HG03378 (cell line): ENCODE measurements around the gene SERPINB4.
"Not testable (repeated sequence)": the region's sequence is repeated elsewhere in the genome, so short reads cannot be mapped to it uniquely, and the experiment has no call there.

Source experiments
- ATAC-seq: cut with Tn5 transposase; IDR thresholded peaks from one replicate; pipeline ENCODE4 v1.9.1; 2021; ENCODE audit warnings: mild to moderate bottlenecking, moderate library complexity; ENCODE audit not compliant: unreplicated experiment

SERPINB4 gene

DNA sequence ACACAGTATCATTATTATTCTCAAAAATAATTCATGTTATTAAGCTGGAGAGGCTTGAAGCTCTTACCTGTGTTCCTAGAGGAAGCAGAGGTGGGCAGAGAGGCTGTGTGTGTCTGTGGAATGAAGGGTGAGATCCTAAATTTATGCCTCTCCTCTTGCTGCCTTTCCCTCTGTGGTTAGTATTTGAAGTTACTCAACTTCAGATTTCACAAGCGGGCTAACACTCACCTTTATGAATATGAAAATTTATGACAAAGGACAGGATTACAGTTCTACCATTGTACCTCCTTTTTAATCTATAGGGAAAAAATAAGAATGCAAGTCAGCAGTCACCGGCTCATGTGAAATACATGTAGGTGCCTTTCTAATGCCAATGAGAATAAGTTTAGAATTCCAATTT, at the start of gene SERPINB4:
Gene SERPINB4 (minus strand): TSS at position 115 of the 400 bp plus-strand sequence. CDS start 679 bp downstream, outside the sequence.
- ATAC-seq: not testable (repeated sequence)

DNA sequence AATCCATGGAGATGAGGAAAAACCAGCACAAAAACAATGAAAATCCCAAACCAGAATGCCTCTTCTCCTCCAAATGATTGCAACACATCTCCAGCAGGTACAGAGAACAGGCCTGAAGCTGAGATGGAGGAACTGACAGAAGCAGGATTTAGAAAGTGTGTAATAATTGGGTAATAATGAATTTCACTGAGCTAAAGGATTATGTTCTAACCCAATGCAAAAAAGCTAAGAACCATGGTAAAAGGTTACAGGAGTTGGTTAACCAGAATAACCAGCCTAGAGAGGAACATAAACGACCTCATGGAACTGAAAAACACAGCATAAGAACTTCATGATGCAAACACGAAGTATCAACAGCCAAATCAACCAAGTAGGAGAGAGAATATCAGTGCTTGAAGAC, 45.0 kb upstream of the SERPINB4 start:
- ATAC-seq: no peak

DNA sequence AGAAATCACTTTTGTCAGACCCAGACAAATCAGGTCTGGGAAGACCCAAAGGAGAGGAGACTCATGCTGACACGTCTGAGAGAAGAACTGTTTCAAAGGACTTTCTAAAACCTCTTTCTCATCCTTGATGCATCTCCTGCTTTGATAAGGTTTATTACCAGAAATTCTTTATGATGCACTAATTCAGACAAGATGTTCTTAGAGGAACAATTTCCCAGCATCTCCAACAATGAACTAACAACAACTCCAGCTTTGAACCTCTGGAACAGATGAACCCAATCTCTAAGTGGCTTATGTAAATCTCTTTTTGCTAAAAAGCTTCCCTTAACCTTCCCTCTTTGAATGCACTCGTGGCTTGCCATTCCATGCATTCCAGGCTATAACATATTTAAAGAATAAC, 42.8 kb upstream of the SERPINB4 start:
- no peak for ATAC-seq

DNA sequence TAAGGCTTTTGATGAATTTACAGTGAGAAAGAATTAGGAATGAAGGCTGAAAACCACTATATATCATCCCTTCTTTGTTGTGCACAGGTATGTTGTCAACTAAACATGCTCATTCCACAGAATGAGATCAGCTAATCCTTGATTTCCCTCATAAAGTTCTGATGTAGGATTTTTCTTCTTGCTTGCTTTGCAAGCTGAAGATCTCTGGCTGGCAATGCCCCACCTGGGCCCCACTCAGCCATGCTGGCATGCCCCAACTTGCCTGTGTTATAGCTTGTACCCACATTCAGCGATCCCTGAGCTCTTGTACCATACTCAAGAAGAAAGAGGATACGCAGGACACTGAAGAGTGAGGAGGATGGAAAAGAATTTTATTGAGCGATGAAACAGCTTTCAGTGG, 40.7 kb upstream of the SERPINB4 start:
- ATAC-seq: no peak

DNA sequence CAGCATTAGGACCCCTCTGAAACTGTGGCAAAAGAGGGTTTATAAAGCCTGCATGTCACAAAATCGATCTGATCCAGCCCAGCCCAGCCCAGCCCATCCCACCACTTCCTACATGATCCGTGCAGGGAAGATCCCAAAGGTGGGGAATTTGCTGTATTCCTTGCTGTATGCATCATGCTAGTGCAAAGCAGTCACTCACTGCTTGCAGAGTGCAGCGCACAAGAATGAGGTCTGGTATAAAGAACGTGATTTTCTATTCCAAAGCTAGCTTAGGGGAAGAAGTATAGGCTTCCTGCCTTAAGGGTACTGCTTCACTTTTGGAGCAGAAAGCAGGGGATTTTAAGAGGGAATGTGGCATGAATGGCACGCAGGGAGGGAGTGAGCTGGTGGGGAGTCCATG, 39.8 kb upstream of the SERPINB4 start:
- no peak for ATAC-seq

DNA sequence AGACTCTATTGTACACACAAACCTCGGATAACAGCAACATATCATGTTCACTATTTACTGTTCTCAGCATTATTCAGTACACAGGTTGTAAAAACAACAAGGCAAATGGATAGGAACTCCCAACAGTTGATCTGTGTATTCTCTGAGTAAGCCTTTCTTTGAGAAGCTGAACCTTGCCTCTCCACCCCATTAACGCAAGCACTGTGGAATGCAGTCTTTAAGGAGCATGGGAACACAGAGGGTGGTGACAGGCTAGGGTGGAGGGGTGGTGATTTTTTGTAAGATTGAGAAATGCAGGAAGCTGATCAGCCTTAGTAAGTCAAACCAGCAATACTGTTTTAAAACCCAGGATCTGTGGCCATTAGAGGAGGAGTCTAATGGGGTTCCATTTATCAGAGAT, 39.1 kb upstream of the SERPINB4 start:
- ATAC-seq: no peak

DNA sequence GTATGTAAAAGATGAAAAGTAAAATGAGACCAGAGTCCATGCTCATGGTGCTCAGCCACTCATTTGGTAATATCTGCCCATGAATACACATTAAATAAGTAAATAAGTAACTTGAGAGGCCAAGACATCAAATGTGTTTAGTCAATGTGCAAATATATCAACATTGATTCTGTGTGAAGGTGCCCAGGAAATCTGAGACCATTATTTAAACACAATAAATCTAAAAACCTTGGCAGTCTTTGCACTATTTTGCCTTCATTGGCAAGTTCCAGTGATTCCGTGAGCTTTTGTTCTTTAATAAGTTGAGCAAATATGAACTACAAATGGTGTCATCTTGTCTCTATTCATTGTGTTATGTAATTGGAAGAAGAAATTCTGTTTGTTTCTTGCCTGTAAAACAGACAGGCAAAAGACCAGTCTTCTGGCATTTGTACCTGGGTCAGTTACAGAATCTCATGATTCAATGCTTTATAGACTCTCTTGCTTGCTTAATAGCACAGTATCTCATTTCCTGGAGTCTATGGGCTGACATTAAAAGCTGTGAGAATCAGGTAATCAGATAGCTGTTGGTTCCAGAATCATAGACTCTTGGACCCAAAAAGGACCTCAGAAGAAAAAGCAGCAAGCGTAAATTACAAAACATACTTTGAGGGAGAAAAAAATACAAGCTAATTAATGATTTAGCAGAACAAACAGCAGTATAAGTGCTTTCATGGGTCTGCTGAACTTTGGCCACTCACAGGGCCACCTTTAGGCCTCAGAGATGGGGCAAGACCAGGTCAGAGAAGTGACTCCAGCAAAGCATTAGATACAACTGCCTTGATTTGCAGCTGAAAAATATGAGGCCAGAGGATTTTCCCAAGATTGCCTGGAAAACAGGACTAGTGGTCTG, 37.6 kb upstream of the SERPINB4 start:
- no peak for ATAC-seq

DNA sequence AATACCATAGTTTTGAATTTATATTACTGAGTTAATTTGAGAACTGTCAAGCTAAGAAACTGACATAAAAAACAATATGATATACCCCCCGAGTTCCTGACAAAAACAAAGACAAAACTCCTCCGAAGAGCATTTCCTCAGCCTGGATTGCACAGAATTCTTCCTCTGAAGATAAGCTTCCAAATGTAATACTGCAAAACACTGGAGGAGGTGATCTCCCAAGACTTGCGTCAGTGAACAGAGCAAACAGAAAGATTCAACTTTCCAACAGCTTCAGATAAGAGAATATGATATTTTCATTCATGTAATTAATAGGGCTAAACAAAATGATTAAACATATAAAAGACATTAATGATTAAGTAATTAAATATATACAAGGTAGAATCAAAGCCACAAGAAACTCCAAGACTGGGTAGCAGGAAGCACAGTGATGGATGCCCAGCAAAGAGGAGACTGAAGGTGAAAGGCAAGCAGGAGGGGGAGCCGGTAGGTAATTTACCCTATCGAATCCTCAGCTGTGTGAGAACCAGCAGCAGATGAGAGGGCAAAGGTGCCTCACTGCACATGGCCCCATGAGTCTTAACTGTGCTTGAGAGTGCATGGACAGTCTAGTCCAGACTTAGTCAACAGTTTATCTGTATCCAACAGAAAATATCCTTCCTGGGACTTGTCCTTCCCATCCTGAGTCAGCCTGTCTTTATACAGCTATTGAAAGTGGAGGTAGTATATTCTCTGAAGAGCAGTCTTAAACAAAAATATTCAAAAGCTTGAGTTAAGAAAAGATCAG, 36.0 kb upstream of the SERPINB4 start:
- ATAC-seq: no peak

DNA sequence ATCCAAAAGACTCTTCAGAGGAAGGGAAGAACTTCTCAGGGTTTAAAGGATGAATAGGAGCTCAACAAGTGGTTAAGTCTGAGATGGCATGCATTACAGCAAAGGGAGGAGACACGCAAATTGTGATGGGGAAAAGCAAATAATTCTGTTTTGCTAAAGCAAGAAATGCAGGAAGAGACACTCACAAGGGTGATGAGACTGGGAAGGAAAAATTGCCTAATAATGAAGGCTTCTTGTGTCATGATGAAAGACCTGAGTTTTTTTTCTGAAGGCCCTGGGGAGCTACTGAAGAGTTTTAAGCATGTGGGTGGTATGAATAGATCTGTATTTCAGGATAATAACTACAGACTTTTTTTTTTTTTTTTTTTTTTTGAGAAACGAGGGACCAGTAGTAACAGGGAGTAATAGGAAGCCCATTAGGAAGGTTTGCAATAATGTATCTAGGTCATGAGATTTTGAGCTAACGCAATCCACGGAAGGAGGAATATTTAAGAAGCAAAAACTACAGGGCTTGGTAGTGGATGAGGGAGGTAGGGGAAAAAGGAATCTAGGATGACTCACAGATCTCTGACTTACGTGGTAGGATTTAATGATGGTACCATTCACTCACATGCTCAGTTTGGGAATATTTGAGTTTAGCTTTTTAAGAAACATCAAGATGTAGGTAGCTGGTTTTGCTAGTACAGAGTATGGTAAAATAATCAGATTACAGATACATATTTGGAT, 33.6 kb upstream of the SERPINB4 start:
- no peak for ATAC-seq

DNA sequence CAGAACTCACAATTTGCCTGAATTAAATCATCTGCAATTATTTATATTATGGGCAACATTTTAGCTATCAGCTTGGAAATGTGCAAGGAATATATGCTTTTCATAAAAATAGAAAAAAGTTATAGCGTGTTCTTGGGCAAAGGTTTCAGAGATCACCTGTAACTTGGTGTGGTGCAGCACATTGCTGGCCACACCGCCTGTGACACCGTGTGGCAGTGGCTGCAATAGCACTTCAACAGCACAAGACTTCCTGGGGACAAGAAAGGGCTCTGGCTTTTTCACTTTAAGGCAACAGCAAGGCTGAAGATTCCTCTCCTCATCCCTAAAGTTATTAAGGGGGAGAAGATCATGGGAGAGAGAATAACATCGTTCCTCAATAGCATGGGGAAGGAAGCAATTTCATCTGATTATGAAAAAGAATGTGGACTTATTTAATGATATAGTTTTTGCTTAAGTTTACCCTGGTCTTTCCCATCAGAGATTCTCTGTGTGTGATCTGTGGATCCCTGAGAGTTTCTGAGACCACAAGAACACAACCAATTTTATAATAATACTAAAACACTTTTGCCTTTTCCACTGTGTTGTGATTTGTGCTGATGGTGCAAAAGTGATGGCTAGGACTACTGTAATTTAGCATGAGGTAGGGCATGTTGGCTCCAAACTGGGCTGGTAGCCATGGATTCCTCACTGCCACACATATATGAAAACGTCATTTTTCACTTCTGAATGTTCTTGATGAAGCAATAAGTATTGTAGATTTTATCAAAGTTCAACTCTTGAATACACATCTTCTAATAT, 32.7 kb upstream of the SERPINB4 start:
- ATAC-seq: no peak

DNA sequence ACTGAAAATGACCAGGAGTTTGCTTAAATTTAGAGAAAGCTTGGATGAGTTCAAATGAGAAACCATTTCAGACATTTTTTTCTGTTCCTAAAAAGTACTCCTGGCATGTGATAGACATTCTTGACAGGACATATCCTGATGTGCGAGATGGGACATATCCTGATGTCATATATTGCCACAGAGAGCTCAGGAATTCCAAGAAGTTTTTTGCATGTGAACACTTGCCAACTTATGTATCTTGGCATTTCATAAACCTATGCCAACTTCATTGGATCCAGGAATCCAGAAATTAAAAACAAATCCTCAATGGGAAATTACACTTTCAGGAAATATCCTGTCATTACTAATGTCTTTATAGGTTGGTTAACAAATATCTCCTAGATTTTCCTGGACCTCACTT, 20.5 kb upstream of the SERPINB4 start:
- no peak for ATAC-seq

DNA sequence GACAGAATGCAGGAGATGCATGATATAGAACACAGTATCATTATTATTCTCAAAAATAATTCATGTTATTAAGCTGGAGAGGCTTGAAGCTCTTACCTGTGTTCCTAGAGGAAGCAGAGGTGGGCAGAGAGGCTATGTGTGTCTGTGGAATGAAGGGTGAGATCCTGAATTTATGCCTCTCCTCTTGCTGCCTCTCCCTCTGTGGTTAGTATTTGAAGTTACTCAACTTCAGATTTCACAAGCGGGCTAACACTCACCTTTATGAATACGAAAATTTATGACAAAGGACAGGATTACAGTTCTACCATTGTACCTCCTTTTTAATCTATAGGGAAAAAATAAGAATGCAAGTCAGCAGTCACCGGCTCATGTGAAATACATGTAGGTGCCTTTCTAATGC, 17.7 kb upstream of the SERPINB4 start, which contains the start of gene SERPINB3:
Gene SERPINB3 (minus strand): TSS at position 144 of the 400 bp plus-strand sequence. CDS start 677 bp downstream, outside the sequence.
- ATAC-seq: not testable (repeated sequence)

DNA sequence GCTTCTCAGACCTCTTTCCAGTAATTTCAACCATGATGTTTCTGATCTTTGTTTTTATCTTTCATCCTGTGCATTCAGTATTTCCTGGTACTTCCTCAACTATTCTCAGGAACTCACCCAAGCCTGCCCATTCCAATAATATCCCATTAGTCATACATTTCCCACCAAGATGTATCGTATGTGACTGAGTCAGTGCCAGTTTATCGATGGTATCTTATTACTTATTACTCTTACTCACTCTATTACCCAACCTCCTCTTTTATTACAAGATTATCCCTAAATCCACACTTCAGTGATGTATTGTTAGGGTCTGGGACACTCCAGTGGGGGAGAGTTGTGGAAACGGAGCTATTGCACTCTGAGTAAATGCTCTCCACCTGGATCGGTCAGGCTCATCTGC, 14.9 kb upstream of the SERPINB4 start:
- ATAC-seq: not testable (repeated sequence)

DNA sequence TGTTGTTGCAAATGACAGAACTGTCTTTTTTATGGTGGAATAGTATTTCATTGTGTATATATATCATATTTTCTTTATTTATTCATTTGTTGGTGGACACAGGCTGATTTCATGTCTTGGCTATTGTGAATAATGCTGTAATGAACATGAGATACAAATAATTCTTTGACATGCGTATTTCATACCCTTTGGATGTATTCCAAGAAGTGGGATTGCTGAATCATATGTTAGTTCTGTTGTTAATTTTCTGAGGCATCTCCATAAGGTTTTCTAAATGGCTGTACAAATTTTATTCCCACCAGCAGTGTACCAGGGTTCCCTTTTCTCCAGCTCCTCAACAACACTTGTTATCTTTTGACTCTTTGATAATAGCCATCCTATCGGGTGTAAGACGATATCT, 6.2 kb upstream of the SERPINB4 start:
- ATAC-seq: not testable (repeated sequence)

DNA sequence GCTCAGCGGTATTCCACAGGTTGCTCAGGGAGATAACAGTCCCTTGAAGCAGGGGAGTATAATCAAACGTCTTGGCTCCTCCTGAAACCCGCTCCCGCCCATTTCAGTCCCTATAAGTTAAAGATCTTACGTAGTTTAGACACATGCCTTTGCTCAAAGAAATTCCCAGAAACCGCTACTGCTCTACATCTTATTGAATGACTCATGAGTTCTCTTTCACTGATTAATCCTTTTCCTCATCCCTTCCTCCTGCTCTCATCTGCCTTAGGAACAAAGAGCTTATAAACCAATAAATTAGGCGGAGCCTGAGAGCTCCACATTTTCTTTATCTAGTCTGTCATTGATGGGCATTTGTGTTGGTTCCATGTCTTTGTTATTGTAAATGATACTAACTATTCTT, 4.2 kb upstream of the SERPINB4 start:
- ATAC-seq: no peak

DNA sequence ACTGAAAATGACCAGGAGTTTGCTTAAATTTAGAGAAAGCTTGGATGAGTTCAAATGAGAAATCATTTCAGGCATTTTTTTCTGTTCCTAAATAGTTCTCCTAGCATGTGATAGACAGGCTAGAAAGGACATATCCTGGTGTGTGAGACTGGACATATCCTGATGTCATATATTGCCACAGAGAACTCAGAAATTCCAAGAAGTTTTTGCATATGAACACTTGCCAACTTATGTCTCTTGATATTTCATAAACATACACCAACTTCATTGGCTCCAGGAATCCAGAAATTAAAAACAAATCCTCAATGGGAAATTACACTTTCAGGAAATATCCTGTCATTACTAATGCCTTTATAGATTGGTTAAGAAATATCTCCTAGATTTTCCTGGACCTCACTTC, 2.9 kb upstream of the SERPINB4 start:
- ATAC-seq: no peak

DNA sequence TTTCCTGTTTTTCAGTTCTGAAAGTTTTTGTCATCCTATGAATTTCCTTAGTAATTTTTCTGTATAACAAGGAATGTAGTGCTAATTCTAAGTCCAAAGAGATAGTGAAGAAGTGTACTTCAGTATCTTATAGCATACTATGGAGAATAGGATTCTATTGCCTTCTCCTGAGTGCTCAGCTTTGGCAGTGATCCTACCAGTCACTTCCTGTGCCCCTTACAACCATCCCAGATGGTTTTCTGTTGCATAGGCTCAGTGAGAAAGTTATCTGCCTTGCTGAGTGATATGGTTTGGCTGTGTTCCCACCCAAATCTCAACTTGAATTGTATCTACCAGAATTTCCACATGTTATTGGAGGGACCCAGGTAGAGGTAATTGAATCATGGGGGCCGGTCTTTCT, 638 bp upstream of the SERPINB4 start:
- ATAC-seq: not testable (repeated sequence)

DNA sequence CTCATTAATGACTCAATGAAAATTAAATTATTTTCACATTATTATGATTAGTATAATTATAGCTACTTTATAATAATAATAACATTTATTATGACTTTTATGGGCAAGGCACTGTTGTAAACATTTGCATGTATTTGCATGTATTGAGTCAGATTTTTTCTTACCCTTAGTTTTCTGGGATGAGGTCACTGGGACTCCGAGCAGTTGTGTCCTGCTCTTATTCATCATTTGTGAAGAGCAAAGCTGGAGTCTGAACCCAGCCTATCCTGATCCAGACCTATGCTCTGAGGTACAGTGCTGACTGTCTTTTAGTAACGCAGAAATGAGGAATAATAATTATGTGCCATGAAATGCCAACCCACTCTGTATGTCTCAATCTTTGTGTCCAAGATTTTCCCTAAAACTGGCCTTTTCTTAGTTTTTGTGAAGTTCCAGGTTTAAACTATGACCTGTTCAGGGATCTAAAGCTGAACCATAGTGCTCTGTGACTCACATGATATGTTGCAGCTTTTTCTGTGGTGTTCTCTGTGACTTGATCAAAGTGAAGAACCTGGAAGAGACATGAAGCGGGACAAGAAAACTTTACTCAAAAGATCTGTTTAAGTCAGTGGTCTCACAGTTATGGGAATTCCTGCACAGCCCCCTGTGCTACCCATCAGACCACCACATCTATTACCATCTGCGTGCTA, 1.2 kb downstream of the SERPINB4 start:
- not testable (repeated sequence) for ATAC-seq

DNA sequence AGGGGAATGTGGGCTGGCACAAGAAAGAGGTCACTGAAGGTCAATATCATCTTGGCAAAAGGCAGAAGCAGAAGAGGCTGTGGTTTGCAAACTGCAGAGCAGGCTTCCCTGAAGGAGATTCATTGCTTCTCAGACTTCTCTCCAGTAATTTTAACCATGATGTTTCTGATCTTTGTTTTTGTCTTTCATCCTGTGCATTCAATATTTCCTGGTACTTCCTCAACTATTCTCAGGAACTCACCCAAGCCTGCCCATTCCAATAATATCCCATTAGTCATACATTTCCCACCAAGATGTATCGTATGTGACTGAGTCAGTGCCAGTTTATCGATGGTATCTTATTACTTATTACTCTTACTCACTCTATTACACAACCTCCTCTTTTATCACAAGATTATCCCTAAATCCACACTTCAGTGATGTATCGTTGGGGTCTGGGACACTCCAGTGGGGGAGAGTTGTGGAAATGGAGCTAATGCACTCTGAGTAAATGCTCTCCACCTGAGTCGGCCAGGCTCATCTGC, 2.8 kb downstream of the SERPINB4 start:
- not testable (repeated sequence) for ATAC-seq
